ENCODE measurements around the gene ZBED4.

The ZBED4 gene

DNA sequence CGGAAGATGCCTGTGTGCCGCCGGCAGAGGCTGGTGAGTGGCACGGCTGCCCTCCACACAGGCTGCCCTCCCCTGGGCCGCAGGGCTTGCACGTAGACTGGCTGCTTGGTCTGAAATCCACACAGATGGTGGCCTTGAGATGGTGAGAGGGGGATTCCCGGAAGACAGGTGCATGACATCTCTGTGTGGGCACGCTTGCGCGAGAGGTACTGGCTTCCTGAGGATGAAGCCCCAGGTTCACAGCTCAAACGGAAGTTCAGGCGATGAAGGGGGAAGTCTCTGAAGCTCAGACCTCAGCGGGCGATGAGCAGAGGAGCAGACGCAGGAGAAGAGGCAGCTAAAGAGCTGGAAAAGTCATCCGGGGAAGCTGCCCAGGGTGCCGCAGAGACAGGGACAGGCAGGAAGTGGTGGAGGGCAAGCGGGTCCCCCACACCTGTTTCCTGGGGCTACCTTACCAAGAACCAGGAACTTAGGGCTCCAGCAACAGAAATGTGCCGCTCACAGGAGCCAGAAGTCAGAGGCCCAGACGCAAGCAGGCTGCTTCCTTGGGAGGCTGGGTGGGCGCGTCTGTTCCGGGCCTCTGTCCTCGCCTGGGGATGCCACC is 72.0 kb downstream of the ZBED4 start:
- no peak for DNase-seq

DNA sequence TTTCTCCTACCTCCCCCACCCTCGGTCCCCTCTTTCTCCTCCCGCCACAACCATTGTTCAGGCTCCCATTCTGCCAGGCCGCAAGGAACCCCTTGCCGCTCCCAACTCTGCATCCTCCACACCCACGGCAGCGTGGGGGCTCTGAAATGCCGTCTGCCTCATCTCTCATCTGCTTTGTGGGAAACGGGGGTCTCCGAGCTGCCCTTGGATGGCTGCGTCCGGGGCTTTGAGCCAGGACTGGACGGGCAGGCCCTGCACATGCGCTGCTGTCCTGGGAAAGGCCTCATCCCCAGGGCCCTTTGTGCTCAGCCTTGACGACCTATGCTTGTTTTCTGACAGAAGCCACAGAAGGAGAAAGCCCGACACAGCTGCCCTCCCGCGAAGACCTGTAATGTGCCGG is 73.3 kb downstream of the ZBED4 start:
- no peak for DNase-seq

DNA sequence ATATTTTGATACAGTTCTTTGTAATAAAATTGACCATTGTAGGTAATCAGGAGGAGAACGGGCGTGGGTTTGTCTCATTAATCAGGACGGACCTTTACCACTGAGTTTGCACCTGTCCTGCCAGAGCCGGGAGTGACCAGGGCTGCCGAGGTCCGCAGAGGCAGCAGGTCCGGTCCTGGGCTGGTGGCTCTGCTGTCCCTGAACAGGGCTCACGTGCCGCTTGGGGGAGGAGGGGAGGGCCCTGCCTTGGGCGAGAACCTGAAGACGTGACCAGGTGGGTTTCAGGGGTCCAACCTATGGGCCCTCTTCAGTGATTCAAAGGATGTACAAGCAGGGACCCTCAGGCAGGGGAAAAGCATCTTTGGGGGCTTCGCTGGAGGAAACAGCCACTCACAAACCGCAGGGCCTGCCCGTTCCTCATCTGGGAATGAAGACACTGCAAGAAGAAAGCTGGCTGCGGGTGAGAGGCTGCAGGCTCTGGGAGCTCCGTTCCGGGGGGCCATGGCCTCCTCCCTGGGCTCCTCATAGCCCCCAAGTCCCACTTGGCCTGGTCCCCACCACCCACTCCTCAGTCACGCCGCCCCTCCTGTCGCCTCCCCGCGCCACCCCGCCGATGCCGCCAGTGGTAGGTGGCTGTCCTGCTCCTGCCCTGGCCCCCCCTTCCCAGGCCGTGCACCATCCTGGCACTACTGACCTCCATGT is 74.0 kb downstream of the ZBED4 start:
- DNase-seq, result no peak

DNA sequence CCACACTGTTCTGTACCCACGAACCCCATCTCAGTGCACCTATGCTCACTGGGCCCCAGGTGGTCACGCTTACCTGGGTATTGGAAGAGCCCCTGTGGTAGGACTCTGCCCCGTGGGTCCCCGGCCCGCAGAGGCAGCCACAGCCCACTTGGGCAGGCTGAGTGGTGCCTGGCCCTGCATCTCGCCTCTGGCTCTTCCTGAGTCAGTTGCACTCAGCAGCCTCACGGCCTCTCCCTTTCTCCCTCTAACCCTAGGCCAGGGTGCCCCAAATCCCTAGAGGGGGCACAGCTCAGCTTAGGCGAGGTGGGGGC is 74.5 kb downstream of the ZBED4 start:
- DNase-seq, result no peak

DNA sequence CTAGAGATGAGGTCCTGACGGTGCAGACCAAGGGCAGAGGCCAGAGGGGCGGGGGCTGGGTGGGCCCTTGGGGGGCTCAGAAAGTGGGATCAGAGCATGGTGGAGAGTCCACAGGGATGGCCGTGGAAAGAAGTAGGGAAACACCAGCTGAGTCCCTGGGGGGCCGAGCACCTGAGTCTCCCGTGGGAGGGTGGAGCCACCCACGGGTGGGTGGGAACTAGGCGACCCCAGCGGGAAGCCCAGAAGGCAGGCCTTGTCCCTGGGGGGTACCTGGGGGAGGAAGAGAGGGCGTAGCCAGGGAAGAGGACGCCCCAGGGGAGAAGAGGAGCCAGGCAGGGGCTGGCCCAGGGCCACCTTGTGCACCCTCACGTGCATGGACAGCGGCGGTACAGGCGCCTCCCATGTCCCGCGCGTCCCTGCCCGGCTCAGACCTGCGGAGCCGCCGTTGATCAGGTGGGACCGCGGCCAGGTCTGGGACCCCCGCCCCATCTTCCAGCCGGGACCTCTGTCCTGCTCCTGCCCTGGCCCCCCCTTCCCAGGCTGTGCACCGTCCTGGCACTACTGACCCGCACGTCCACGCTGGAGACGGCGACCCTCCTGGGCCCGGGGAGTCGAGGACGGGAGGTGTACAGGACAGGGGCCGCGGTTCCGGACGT is 75.0 kb downstream of the ZBED4 start:
- no peak for DNase-seq

DNA sequence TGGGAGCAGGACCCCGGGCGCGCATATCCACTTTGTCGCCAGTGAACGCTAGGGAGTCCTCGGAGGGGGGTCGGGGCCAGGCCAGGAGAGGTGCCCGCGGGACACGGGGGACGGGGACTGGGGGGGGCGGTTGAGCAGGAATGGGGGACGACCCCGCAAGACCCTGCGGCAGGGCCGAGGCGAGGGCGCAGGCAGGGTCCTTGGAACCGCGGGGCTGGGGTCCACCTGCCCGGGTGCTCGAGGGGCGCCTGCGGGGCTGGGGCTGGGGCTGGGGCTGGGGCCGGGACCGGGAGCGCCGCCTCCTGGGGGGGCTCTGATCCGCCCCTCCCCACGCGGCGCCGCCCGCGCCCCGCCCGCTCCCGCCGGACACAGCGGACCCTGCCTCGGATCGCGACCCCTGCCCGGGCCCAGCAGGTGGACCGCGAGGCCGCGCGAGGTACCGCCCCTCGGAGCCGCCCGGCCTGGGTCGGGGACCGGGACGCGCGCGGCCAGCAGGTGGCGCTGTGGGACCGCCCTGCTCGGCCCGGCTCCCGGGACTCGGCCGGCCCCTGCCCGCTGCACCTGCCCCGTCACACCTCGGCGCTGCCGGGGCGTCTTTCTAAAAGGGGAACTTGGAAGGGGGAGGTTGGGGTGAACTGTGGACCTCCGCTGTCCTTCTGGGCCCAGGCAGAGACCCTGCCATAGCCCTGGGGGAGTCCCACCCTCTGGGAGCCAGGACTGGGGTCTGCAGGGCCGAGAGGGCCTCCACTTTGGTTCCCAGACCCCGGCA is 75.8 kb downstream of the ZBED4 start:
- no peak for DNase-seq

DNA sequence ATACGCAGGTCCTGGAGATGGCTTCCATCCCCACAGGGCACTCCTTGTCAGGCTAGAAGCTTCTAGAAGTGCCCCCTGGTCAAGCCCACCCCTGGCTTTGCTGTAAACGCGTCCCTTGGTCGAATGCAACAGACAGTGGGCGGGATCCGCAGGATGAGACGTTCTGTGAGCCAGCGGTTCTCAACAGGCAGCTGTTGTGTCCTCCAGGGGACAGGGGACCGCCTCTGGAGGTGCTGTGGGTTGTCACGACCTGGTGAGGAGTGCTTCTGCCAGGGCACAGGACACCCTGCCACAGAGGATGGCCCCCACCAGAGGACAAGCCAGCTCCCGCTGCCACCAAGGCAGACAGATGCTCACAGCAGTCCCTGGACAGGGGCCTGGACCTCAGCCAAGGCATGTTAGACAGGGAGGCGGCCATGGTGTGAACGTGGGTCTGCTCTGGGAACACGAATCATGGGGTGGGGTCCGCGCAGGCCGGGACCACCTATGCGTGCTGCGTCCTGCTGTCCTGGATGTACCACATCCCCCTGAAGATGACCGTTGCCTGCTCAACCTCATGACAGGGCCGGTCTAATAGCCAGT is 76.4 kb downstream of the ZBED4 start:
- DNase-seq, result no peak

DNA sequence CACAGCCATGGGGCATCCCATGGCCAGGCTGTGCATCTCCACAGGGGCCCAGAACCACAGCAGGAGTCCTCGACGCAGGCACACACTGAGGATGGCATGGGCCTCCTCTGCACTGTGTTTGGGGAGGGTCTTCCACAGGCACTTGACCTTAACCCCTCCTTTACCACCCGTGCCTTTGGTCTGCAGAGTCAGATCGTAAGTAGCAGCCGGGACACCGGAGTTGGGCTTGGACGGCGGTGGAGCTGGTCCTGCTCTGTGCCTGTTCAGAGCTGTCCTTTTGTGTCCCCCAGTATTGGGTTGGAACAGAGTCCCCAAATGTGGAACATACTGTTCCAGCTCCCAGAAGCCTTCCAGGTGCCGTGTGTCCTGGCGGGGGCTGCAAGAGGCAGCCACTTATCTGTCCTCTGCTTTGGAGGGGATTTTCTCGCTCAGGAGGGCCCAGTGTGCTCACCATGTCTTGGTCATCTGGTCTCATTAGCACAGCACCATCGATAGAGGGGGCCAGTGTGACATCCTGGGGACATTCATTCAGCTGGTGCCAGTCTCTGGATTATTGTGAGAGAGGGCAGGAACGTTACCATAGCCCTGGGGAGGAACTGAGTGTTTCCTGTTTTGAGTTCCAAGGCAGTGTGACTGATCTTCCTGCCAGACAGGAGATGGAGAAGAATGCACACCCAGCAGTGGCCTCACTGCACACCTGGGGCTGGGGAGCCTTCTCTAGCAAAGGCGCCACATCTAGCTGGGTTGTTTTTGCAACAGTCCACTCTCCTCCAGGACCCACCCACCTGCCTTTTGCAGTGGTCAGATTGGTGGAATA is 77.2 kb downstream of the ZBED4 start:
- no peak for DNase-seq

DNA sequence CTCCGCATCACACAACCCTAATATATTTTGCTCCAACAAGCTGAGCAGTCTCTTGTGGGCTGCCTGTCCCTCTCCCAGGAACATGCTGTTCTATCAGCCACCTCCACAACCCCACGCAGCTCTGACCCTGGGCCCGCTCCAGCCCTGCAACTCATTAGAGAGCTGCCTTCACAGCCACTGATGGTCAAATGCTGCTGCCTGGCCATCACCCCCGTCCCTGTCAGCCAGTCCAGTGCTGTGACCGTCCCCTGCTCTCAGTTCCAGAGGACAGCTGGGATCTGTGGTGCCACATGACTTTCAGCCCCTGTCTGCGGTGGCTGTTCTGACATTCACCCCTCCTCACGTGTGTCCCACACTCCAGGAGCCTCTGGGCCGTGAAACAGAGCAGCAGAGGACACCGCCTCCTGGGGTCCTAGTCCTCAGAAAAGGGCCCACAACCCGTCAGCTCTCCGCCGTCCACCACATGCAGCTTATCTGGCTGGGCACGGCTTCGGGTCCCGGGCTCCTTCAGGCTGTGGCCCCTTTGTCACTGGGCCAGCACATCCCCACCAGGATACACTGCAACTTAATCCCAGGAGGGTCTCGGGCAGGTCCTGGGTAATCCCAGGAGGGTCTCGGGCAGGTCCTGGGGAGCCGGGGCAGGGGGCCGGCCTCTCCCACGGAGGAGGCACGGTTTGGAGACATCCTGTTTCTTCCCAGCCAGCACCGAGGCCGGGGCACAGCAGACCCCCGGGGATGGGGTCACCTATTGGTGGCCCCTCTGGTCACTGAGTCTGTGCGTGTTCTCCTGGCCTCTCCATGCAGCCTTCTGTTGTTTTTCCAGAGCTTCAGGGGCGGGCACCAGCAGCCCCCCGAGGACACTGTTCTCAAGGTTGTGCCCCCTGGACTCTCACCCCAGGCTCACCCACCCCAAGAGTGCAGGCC is 79.9 kb downstream of the ZBED4 start:
- no peak for DNase-seq

DNA sequence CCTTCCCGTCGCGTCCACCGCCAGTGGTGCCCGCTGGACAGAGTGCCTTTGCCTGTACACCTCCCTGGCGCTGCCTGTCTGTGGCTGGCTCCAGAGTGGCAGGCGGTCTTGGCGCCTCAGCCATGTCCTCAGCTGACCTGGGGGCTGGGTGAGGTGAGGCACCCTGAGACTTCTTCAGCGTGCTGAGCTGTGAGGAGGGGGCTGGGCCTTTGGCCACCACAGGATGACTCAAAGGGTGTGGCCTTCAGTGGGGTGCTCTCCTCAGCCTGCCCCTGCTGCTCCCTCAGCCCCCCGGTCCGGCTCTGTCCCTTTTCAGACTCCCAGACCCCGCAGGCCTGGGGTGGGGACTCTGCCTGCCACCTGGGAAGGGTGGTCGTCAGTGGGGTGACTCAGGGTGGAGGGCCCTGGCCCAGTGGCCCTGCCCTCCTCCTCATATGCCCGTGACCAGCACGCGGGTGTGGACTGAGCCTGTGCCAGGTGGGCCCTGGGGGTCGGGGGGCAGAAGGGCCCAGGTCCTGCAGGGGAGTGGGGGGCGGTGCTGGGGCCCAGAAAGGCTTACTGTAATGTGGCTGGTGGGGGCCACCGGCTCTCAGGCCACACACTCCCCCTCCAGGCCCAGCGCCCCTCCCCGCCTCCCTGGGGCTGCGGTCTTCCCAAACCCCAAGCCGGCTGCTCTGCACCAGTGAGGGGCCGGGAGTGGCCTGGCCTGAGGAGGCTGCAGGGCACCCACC is 80.7 kb downstream of the ZBED4 start:
- DNase-seq, result no peak

DNA sequence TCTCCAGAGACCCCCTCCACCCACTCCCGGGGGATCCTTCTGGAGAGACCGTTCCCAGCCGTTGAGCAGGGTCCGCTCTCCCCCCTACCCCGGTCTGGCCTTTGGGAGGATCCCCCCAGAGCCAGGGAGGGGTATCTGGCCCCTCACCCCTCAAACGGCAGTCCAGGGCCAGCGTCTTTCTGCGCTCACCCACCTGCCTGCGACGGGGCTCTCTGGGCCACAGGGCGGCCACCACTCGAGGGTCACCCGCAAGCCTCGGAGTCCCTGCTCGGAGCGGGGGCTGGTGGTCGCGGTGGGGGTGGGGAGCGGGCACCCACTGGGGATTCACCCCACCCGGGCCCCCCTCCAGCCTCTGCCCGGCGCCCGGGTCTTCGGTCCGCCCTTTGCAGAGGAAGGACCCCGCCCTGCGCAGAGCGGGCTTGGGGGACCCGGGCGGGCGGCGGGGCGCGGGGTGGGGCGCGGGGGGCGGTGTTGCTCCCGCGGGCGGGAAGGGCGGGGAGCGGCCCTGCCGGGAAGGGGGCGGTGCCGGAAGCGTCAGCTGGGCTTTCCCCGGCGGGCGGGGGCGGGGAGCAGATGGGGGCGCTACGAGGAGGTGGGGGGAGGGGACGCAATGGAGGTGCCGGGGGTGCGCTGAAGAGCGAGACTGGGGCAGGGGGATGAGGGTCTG is 81.4 kb downstream of the ZBED4 start:
- peak; percentile 77 for DNase-seq

DNA sequence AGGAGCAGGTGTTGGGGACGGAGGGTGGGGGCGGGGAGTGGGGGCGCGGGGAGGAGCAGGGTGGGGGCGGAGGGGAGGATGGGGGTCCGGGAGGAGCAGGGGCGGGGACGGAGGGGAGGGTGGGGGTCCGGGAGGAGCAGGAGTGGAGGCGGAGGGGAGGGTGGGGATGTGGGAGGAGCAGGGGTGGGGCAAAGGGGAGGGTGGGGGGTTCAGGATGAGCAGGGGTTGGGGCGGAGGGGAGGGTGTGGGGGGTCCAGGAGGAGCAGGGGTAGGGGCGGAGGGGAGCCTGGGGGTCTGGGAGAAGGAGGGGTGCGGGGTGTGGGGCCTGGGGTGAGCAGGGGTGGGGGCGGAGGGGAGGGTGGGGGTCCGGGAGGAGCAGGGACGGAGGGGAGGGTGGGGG is 81.9 kb downstream of the ZBED4 start:
- DNase-seq, result no peak

DNA sequence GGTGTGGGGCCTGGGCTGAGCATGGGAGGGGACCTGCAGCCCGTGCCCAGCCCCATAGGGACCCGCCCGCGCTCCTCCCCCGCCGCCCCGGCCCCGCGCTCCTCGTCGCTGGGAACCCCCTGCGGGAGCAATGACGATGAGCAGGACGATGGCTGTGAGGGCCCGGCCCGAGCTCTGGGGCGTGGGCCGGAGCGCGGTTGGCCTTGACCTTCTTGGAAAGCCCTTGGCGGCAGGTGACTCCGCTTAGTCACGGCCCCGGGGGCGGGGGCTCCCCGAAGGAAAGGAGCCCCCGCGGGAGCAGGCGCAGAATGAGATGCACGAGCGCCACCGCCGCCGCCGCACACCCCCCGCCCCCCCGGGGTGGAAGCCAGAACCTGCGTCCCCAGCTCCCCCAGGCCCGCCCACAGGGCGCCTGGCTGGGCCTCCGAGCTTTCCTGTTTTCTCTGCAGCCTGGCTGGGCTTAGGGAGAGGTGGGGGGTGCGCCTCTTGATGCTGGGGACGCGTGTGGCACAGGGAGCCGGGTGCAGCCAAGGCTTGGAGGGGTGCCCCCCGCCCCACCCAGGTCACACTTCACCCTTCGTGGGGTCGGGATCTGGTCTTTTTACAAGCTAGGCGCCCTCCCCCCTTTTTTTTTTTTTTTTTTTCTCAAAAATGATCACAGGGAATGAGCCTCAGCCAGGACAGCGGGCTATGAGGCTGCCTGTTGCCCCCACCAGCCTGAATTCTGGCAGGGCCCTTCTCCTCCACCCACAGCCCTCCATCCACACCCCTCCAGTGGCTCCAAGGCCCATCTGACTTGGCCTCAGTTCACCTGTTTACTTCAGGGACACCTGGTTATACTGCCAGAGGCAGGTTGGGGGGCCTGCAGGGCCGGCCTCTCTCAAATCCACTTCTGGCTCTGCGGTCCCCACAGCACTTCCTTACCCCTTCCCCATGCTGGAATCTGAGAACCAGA is 82.7 kb downstream of the ZBED4 start:
- peak; percentile 80 for DNase-seq

DNA sequence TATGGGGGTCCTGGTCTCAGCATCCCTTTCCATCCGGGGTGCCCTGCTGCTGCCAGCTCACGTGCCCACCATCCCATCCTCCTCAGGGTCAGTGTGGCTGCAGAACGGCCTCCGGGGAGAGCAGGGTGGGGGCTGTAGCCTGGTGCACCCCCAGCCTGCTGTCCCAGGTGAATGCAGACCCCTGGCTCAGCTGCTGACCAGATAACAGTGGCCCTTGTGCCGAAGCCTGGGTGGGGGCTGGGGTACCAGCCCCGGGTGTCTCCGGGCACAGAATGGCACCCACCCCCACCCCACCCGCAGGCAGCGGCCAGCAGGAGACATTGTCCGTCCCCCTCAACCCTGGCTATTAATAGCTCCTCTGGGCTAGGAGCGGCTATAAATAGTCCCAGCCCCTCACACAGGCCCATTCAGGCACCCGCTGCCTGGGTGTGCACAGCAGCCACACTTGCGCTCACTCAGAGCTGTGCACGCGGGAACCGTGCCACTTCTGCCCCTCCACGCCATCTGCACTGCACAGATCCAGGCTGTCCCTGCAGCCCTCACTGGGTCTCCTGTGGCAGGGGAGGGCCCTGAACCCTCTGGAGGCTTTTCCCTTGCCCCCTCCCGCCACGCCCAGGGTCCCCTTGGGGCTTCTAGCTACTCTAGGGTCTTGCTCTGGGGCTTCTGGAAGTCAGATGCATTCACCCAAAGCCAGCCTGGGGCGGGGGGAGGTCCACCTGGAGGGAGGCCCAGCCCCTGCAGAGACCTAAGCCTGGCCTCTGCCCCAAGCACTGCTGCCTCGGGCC is 83.5 kb downstream of the ZBED4 start:
- no peak for DNase-seq

DNA sequence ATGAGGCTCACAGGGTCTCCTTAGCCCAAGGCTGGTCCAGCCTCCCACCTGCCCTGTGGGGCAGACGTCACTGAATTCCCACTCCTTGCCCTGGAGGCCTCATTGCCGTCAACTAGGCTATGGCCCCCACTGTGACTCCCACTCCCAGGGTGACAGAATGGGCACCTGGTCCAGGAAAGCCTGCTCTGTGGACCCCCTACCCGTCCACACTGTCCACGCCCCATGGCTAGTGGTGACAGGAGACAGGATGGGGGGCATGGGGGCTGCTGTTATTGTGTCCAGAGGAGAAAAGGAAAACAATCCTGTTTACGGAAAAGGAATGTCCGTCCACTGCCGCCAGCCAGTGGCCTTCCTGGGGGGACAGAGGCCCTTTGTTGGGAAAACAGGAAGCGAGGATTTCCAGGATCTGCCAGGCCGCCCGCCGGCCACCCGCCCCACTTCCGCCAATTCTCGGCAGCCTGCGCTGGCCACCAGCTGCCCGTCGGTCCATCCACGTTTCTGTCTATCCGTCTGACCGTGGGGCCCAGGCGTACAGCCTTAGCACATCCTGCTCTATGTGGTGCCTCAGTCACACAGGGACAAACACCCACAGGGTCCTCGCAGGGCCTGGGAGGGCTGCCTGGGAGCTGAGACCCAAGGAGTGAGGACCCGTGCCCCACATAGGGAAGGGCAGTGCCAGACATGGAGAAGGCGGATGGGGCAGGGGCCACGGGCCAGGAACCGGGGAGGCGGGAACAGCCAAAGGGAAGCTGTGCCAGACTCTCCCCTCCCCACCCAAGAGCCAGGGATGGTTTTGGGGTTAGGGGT is 84.3 kb downstream of the ZBED4 start:
- DNase-seq, result no peak

DNA sequence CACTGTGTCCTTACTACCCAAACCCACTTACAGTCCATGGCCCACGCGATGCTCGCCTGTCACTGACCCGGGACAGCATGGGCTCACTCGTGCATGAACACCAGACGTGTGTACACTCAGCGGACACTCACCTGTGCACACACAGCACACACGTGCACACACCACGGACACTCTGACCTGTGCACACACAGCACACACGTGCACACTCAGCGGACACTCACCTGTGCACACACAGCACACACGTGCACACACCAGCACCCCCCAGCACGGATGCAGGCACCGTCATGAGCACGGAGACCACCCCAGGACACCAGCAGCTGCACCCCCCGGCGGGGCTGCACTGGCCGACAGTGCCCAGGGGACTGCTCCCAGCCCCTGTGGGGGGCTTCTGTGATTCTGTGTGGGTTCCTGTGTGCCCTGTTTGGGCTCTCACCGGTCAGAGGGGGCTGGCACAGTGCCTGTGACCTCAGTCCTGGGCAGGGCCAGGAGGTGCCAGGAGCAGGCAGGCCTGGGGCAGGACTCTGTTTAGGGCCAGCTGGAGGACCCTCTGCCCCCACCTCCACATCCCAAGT is 85.0 kb downstream of the ZBED4 start:
- DNase-seq, result no peak
